ENCODE data around the gene PITX1. TPM values are rescaled to one million over a fixed set of nuclear protein-coding genes. Genes with fewer than 3 reads are reported as not detected.
A peak's percentile ranks its signal among the peaks of the same experiment; 100 is the strongest.

The PITX1 gene
- total and polyA plus RNA-seq, 4 donors: 0.02 TPM; not detected in 3

DNA sequence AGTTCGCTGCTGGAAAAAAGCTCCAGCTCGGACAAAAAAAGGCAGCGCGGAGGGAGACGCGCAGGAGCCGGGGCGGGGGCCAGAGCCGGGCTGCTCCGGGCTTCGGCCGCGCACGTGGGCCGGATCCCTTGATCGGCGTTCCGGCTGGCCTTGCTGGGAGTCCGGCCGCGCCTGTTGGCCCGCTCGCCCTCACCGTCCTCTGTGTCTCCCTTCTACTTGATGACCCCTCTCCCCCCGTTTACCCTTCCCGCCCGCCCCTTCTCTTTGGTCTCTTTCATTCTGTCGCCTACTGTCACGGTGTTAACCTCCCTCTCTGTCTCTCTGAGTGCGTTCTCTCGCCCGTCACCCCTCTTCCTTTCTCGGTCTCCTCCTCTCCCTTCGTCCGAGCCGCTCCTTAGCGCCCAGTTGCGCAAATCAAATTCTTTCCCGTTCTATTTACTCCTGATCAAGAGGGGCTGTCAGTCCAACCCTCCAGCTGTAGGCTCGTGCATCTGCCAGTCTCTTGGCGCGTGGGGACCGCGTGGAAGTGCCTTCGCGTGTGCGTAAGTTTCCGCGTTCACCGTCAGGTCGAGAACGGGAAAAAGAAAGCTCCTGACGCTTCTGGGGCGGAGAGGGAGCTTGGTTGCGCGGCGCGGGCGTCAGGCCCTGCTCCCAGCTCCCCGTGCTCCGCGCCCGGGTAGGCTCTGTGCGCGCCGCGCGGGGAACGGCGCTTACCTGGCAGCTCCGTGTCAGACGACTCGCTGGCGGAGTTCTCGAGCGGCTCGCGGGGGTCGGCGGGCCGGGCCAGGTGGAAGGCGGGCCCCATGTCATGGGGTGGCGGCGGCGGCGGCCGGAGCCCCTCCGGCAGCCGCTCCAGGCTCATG is 798 bp downstream of the PITX1 start:
- Histone ChIP-seq H3K4me1 (ENCODE audit: control insufficient read depth in 4 of 4, insufficient read depth in 4 of 4, low read length in 3 of 4) (peaks cover 24 to 34% (median 25%) of the 10 kb centered on the region in 4 donors), H3K27ac (ENCODE audit: low read depth in 1 of 2, low read length in 2 of 2) (no peak overlapping the region), H3K9ac (ENCODE audit: low read depth in 1 of 2, low read length in 2 of 2) (no peak overlapping the region), H3K27me3 (ENCODE audit: control insufficient read depth in 4 of 4, insufficient read depth in 4 of 4, low read length in 3 of 4) (peaks cover 11 to 53% (median 32%) of the 10 kb centered on the region in 4 donors), H3K4me3 (ENCODE audit: low read depth in 1 of 3, low read length in 3 of 3) (peak overlapping the region in 1 of 3 donors; percentile 49), H3K9me3 (ENCODE audit: control insufficient read depth in 4 of 4, low read length in 3 of 4) (peaks cover 0 to 13% (median 5%) of the 10 kb centered on the region in 4 donors), H3K36me3 (ENCODE audit: control insufficient read depth in 4 of 4, insufficient read depth in 3 of 4, low read depth in 1 of 4, low read length in 3 of 4) (no peaks in the 10 kb centered on the region)
- DNase-seq (ENCODE audit: low spot score): no peak
- 4% methylated on average over 89 of the region's 89 CpGs for WGBS
- TF ChIP-seq, protein P1, sequence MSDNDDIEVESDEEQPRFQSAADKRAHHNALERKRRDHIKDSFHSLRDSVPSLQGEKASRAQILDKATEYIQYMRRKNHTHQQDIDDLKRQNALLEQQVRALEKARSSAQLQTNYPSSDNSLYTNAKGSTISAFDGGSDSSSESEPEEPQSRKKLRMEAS (IDR thresholded peaks at IDR 0.05): no peak
- no peak for TF ChIP-seq FOXA2 (IDR thresholded peaks at IDR 0.05)
- TF ChIP-seq NR2F2 (IDR thresholded peaks at IDR 0.05): no peak
- no peak for TF ChIP-seq RAD21 (IDR thresholded peaks at IDR 0.05)
- TF ChIP-seq FOXA1 (IDR thresholded peaks at IDR 0.05): no peak
- no peak for TF ChIP-seq TAF1 (conservative IDR thresholded peaks at IDR 0.05)
- TF ChIP-seq, protein P2, sequence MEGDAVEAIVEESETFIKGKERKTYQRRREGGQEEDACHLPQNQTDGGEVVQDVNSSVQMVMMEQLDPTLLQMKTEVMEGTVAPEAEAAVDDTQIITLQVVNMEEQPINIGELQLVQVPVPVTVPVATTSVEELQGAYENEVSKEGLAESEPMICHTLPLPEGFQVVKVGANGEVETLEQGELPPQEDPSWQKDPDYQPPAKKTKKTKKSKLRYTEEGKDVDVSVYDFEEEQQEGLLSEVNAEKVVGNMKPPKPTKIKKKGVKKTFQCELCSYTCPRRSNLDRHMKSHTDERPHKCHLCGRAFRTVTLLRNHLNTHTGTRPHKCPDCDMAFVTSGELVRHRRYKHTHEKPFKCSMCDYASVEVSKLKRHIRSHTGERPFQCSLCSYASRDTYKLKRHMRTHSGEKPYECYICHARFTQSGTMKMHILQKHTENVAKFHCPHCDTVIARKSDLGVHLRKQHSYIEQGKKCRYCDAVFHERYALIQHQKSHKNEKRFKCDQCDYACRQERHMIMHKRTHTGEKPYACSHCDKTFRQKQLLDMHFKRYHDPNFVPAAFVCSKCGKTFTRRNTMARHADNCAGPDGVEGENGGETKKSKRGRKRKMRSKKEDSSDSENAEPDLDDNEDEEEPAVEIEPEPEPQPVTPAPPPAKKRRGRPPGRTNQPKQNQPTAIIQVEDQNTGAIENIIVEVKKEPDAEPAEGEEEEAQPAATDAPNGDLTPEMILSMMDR (IDR thresholded peaks at IDR 0.05; ENCODE audit: low read depth, low read length, missing input control): no peak

DNA sequence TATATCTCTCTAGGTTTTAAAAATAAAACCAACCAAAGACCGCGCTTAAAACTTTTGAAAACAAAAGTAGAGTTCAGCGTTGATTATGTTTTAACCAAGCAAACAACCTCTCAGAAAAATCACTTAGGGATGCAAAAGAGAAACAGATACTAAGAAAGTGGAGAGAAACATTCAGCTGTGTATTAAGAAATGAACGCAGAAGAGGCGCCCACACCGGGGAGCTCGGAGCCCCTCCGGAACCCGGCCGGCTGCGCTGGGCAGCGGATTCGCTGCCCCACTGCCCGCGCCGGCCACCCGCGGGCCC is 1.4 kb downstream of the PITX1 start:
- H3K27ac ChIP-seq (ENCODE audit: low read depth in 1 of 2, low read length in 2 of 2): no peak overlapping the region
- H3K4me1 ChIP-seq (ENCODE audit: control insufficient read depth in 4 of 4, insufficient read depth in 4 of 4, low read length in 3 of 4): peaks cover 24 to 34% (median 25%) of the 10 kb centered on the region in 4 donors
- H3K4me3 ChIP-seq (ENCODE audit: low read depth in 1 of 3, low read length in 3 of 3): peak overlapping the region in 1 of 3 donors; percentile 49
- H3K9ac ChIP-seq (ENCODE audit: low read depth in 1 of 2, low read length in 2 of 2): no peak overlapping the region
- peaks cover 0 to 15% (median 5%) of the 10 kb centered on the region in 4 donors for H3K9me3 ChIP-seq (ENCODE audit: control insufficient read depth in 4 of 4, low read length in 3 of 4)
- H3K36me3 ChIP-seq (ENCODE audit: control insufficient read depth in 4 of 4, insufficient read depth in 3 of 4, low read depth in 1 of 4, low read length in 3 of 4): no peaks in the 10 kb centered on the region
- no peak for TF ChIP-seq GABPA (IDR thresholded peaks at IDR 0.05 in 1 of 2, conservative IDR thresholded peaks at IDR 0.05 in 1 of 2)
- TF ChIP-seq, protein P3, sequence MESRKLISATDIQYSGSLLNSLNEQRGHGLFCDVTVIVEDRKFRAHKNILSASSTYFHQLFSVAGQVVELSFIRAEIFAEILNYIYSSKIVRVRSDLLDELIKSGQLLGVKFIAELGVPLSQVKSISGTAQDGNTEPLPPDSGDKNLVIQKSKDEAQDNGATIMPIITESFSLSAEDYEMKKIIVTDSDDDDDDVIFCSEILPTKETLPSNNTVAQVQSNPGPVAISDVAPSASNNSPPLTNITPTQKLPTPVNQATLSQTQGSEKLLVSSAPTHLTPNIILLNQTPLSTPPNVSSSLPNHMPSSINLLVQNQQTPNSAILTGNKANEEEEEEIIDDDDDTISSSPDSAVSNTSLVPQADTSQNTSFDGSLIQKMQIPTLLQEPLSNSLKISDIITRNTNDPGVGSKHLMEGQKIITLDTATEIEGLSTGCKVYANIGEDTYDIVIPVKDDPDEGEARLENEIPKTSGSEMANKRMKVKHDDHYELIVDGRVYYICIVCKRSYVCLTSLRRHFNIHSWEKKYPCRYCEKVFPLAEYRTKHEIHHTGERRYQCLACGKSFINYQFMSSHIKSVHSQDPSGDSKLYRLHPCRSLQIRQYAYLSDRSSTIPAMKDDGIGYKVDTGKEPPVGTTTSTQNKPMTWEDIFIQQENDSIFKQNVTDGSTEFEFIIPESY (IDR thresholded peaks at IDR 0.05): no peak
- no peak for TF ChIP-seq FOXA1 (IDR thresholded peaks at IDR 0.05)
- no peak for TF ChIP-seq RXRA (IDR thresholded peaks at IDR 0.05)
- TF ChIP-seq, protein P4, sequence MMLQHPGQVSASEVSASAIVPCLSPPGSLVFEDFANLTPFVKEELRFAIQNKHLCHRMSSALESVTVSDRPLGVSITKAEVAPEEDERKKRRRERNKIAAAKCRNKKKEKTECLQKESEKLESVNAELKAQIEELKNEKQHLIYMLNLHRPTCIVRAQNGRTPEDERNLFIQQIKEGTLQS (IDR thresholded peaks at IDR 0.05): no peak
- TF ChIP-seq EGR1 (IDR thresholded peaks at IDR 0.05; ENCODE audit: low read depth in 2 of 2): no peak
- TF ChIP-seq JUND (IDR thresholded peaks at IDR 0.05): no peak
- no peak for TF ChIP-seq NR2F2 (IDR thresholded peaks at IDR 0.05)
- no peak for DNase-seq (ENCODE audit: low spot score)
- peaks cover 5 to 47% (median 28%) of the 10 kb centered on the region in 4 donors for H3K27me3 ChIP-seq (ENCODE audit: control insufficient read depth in 4 of 4, insufficient read depth in 4 of 4, low read length in 3 of 4)
- WGBS: 11% methylated on average over 18 of the region's 18 CpGs

Data from liver (tissue), 9 donors.